HL-60 (cell line): ENCODE measurements around the gene DENND2D.

Experiments used
- DNase-seq, 2 experiments: peaks; one replicate each; pipeline ENCODE4 v3.0.0-alpha.2; 2010 to 2020; ENCODE audit warnings: low read depth in 1 of 2, low spot score in 1 of 2
- H3K27ac ChIP-seq: fragments of 250-450 bp; sonication (Bioruptor Pico); replicated peaks from 2 replicates; pipeline ENCODE4 v1.5.1; 2020; ENCODE audit warnings: mild to moderate bottlenecking, moderate library complexity
- H3K27me3 ChIP-seq: fragments of 250-450 bp; sonication (Bioruptor Pico); 2 replicates; pipeline ENCODE4 v1.5.1; 2021; ENCODE audit warnings: mild to moderate bottlenecking, moderate library complexity; ENCODE audit not compliant: insufficient read depth, poor library complexity, severe bottlenecking
- H3K4me3 ChIP-seq: replicated peaks from 2 replicates; pipeline ENCODE4 v1.5.1; 2011; ENCODE audit warnings: mild to moderate bottlenecking, control low read depth, low read length; ENCODE audit not compliant: insufficient read depth
- CTCF ChIP-seq: IDR thresholded peaks from one replicate; pipeline ENCODE4 v1.5.1; 2011; ENCODE audit warnings: low read length, control low read depth, inconsistent platforms; ENCODE audit not compliant: insufficient read depth
- GABPA ChIP-seq: IDR thresholded peaks from 2 replicates; pipeline ENCODE4 v1.6.1; 2012; ENCODE audit warnings: low read depth
- POLR2AphosphoS5 ChIP-seq: IDR thresholded peaks from 2 replicates; pipeline ENCODE4 v1.6.1; 2012; ENCODE audit warnings: low read depth
- REST ChIP-seq: IDR thresholded peaks from 2 replicates; pipeline ENCODE4 v1.6.1; 2012; ENCODE audit warnings: low read depth; ENCODE audit not compliant: insufficient replicate concordance
- SPI1 ChIP-seq: IDR thresholded peaks from 2 replicates; pipeline ENCODE4 v1.6.1; 2012; ENCODE audit warnings: low read depth, mild to moderate bottlenecking, borderline replicate concordance

Gene DENND2D

GRCh38 chr1:111211921-111212320, 11.5 kb upstream of the DENND2D start:
- H3K4me3 ChIP-seq = no peak overlapping the region
- DNase-seq = no peak
- no peaks in the 10 kb centered on the region for H3K27me3 ChIP-seq

GRCh38 chr1:111209622-111210021, 9.2 kb upstream of the DENND2D start:
- H3K4me3 ChIP-seq = no peak overlapping the region
- no peak overlapping the region for H3K27ac ChIP-seq
- no peak for TF ChIP-seq POLR2AphosphoS5
- no peak for TF ChIP-seq SPI1
- TF ChIP-seq REST = no peak
- TF ChIP-seq CTCF = no peak
- TF ChIP-seq GABPA = no peak
- no peak for DNase-seq
- no peaks in the 10 kb centered on the region for H3K27me3 ChIP-seq

More at GRCh38 chr1:111211921-111212320, 11.5 kb upstream of the DENND2D start:
- TF ChIP-seq REST = no peak
- TF ChIP-seq POLR2AphosphoS5 = no peak
- TF ChIP-seq GABPA = no peak
- TF ChIP-seq SPI1 = no peak
- TF ChIP-seq CTCF = no peak
- H3K27ac ChIP-seq = no peak overlapping the region

GRCh38 chr1:111208921-111209320, 8.5 kb upstream of the DENND2D start:
- no peak overlapping the region for H3K4me3 ChIP-seq
- DNase-seq = no peak
- no peak overlapping the region for H3K27ac ChIP-seq
- TF ChIP-seq CTCF (no peak), REST (no peak), SPI1 (no peak), GABPA (no peak), POLR2AphosphoS5 (no peak)
- H3K27me3 ChIP-seq = no peaks in the 10 kb centered on the region
